ENCODE measurements around the gene DPCD.
A peak's percentile ranks its signal among the peaks of the same experiment; 100 is the strongest.

Gene DPCD

DNA sequence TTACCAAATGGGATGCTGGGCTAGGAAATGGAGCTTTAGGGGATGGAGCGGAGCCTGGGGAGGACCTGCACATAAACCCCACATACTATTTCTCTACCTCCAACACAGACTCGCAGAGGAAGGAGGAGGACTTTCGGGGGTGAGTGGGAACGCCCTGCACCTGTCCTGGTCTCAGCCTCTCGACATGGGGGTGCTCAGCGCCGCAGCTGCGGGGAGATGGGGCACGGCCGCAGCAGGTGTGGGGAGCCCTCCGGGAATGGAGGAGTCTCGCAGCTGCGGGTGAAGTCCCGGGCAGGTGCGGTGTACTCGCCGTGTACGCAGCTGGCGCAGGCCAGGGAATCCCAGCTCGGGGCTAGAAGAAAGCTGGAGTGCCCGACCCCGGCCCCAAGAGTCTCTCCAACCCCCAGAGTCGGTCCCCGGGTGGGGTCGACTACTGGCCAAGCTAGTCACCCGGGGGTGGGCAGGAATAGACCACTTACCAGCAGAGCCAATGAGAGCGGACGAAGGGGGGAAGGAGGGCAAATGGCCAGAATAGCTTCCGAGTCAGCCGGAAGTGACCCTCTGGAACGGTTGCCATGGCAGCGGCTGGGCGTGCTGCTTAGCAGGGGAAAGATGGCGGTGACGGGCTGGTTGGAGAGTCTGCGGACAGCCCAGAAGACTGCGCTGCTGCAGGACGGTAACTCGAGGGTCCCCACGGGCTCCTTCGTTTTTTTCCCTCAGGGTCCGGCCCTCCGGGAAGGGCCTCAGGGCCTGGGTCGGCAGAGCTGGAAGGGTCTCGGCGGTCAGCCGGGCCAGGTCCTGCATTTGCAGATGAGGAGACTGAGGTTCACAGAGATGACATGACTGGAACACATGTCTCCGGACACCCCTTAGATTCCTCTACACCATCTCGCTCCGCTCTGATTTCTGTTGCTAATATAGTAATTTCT, at the start of gene DPCD, which contains the start of gene POLL:
Gene DPCD, plus strand, starts transcription at position 597 of the 929 bp plus-strand sequence. Its CDS starts 16 bp downstream, at position 613.
Gene POLL, minus strand, starts transcription at position 533 of the 929 bp plus-strand sequence. CDS start 897 bp downstream, outside the sequence.
- peak; percentile 90 for DNase-seq

DNA sequence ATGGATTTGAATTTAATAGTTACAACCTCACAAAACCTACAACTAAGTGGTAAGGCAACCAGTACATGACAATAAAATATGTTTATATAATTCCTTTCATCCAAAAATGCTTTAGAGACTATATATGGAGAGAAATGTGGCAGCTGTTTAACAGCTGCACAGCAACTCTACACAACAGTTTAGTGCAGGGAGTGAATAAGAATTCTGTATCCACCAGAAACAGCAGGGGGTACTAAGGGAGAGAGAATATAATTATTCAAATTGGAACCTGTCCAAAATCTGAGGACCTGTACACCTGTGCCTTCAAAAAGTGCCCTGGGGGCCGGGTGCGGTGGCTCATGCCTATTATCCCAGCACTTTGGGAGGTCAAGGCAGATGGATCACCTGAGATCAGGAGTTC, 49.7 kb upstream of the DPCD start:
- no peak for DNase-seq

- DNase-seq, result no peak
Observed at GRCh38 chr10:101545898-101546297, 42.2 kb upstream of the DPCD start.

- no peak for DNase-seq
Observed at GRCh38 chr10:101550965-101551364, 37.2 kb upstream of the DPCD start.

- no peak for DNase-seq
Observed at GRCh38 chr10:101552442-101552841, 35.7 kb upstream of the DPCD start.

DNA sequence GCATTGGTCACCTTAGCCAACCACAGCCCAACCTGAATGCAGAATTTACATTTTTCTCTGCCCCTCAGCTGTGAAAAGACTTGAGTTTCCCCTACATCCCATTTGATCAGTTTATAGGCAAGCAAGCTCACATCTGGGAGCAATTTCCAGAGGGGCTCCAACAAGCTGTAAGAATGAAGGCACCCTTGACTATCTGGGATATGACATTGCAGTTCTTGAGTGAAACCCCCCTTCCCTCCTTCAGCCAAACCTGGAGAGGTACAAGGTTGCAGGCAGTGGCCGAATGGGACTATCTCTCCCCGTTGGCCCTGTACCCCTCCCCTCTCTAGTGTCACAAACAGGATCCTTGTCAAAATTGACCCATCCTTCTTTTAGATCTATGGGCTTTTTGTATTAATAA, 30.6 kb upstream of the DPCD start:
- no peak for DNase-seq

DNA sequence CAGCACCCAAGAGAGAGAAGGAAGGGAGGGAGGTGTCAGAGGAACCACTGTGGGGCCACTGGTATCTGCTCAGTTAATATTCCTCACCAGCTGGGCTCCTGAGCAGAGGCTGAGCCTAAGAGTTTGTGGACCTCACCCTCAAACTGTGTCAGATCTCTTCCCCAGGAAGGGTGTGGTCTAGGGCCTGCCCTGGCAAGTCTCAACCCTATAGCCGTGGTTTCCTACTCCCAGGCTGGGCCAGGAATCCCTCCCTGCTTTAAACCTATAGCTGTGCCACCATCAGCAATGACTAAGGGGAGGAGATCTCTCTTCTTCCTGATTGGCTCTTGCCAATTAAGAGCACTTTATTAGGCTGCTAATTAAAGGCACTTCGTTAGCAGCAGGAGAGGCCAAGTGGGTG, 29.9 kb upstream of the DPCD start:
- no peak for DNase-seq

DNA sequence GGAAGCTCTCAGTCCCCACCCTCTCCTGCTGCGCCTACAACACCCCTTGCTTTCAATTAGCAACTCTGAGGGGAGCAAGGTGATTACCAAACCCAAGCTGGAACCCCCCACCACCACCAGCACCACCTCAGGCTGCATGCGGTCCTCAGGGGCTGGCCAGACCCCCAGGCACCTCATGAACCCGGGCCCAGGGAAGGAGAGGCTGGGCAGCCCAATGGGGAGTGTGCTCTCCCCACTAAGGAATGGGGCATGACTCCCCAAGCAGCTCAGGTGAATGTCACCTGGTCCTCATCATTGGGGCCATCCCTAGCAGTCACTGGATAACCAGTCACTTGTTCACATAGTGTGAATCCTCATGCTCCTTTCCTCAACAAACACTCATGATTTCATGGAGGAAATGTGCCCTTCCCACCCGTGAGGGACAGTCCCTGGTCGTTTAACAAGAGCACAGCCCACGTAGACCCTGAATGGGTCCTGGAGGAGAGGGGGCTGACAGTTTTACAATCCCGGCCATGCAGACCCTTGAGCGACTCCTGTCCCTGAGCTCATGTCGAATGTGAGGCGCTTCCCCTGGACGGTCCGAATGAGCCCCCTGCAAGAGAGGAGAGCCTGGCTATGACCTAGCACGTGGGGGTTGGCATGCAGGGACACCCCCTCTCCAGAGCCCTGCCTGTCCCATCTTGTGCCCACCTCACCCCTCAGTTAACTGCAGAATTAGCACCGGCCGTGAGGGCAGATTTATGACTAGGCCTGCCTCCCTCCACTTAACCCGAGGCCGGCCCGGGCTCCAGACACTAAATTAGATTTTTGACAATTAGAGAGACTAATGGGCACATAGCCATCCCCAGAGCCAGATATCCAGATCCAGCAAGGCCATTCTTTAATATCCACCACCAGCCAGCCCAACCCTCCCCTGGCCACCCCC, 29.2 kb upstream of the DPCD start:
- DNase-seq, result no peak

GRCh38 chr10:101559596-101560297, 28.4 kb upstream of the DPCD start:
- DNase-seq, result no peak

DNA sequence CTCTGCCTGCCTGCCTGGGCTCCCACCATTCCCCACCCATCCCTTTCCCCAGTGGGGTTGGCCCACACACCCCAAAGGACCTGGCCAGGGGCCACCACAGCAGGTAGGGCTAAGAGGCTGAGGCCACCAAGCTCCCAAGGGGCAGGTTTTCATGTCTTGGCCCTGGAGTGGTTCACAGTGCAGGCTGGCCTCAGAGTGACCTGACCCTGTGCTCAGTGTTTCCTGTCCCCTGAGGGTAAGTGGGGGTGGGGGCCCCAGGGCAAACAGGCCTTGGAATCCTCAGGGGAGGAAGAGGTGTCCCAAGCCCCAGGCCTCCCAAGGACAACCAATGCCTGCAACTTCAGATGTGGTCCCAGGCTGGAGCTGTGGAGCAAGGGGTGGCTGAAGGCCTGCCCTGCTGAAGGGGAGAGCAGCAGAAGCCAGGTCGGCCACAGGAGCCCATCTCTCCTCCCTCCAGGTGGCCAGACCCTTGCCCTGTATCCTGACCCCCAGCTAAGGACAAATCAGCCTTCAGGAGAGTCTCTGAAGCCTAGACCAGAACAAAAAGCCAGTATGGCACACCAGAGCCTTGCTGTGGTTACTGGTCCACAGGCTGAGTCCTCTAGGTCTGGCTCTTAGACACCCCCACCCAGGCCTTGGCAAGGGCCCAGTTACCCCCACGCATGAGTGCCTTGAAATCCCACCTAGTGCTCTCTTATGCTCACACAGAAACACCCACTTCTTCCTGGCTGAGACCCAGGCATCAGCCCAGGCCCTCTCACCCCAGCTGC, 27.6 kb upstream of the DPCD start:
- DNase-seq, result no peak

DNA sequence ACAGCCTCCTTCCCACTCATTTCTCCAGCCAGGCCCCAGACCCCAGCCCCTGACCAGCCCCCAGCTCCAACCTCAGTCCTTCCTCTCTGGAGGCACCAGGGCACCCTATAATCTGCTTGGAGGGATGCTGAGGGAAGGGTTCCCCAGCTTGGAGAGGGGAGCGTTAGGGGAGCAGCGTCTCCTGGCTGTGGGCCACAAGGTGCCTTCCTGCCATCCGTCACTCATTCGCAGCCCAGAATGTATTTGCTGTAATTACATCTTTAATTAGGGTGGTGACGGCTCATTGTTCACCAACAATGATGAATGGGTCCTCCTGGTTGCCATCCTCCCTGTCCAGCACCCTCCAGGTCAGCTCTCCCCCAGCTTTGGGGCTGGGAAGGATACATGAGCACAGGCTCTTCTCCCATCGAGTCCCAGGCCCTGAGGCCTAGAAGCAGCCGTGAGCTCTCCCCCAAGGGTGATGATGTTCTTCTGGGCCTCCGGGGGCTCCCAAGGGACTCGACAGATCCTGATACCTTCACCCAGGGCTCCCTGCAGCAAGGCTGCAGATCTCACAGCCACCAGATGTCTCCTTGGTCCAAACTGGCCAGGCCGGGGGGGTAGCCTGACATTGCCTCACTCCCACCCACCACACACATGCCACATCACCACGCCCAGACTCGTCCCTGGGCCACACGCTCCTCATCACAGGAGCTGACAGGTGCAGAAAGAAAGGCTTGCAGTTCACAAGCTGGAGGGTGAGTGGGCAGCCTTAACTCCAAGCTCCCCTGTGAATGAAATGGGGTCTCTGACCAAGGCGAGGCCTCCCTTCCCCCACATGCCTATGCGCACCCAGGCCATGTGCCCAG, 26.8 kb upstream of the DPCD start:
- no peak for DNase-seq

GRCh38 chr10:101562231-101562630, 25.9 kb upstream of the DPCD start:
- no peak for DNase-seq

- no peak for DNase-seq
Observed at GRCh38 chr10:101563007-101563406, 25.1 kb upstream of the DPCD start.

DNA sequence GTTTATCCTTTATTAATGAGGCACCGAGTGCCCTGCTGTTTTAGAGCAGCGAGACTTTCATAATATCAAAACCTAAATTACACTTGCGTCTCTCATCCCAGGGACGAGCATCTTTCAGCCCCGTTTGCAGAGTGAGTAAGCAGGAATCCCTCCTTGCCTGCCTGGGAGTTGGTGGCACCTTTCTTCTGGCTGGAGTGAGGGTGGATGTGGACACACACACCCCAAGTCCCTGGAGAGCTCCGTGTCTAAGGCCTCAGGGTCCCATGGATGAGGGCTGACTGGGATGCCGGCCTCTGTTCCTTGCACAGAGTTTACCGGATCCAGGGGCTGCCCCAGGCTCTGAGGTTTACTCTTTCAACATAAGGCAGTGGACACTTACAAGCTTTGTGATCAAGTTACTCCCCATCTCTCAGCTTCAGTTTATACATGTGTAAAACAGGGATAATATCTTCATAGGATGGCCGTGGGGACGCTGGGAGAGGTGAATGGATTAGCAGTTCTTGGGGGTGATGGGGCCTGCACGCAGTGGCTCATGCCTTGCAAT, 24.6 kb upstream of the DPCD start:
- no peak for DNase-seq

DNA sequence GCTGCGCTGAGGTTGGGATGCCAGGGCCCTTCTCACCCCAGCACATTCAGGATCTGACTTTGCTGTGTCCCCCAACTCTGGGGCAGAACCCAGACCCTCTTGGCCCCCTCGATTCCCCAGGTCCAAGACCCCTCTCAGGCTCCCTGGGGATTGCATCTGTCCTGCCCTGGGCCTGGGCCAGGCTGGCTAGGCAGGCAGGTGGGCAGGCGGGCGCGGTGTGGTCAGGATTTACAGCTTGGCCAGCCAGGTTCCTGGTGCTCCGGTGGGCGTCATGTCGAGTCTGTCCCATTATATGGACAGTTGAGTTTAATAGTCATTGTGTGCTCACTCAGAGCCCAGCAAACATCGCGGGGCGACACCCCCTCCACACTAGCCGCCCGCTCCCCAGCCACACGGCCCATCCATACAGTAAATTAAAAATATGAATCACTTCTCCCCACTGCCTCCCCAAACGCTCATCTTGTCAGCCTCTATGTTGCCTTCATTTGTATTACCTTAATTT, 23.6 kb upstream of the DPCD start:
- no peak for DNase-seq

DNA sequence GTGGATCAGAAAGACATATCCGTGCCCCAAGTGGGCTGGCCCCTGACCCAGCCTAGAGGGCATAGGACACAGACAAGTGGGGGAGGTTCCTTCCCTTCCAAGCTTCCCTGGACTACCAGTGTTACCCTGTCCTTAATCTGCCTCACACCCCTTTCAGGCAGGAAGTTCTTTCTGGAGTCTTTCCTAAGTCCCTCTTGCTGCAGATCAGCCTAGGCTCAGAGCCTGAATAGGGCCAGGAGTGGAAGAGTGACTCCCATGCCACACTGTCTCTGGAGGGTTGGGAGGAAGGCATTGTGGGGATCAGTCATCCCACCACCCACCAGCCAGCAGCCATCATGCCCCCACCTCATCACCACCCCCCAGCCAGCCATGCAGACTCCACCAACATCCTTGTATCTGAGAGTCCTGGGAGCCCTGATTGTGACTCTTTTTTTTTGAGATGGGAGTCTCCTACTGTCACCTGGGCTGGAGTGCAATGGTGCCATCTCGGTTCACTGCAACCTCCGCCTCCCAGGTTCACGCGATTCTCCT, 22.7 kb upstream of the DPCD start:
- no peak for DNase-seq

DNA sequence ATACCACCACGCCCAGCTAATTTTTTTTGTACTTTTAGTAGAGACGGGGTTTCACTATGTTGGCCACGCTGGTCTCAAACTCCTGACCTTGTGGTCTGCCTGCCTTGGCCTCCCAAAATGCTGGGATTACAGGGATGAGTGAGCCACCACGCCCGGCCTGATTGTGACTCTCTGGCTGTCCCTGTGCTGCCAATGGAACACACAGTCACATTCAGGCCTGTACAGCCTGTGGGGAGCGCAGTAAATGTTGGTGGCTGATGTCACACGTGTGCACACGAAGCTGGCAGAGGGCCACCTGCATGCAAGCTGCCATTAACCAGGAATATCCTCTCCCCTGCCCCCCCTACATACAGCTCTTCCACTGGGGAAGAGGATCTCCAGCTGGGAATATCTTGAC, 22.2 kb upstream of the DPCD start:
- no peak for DNase-seq

DNA sequence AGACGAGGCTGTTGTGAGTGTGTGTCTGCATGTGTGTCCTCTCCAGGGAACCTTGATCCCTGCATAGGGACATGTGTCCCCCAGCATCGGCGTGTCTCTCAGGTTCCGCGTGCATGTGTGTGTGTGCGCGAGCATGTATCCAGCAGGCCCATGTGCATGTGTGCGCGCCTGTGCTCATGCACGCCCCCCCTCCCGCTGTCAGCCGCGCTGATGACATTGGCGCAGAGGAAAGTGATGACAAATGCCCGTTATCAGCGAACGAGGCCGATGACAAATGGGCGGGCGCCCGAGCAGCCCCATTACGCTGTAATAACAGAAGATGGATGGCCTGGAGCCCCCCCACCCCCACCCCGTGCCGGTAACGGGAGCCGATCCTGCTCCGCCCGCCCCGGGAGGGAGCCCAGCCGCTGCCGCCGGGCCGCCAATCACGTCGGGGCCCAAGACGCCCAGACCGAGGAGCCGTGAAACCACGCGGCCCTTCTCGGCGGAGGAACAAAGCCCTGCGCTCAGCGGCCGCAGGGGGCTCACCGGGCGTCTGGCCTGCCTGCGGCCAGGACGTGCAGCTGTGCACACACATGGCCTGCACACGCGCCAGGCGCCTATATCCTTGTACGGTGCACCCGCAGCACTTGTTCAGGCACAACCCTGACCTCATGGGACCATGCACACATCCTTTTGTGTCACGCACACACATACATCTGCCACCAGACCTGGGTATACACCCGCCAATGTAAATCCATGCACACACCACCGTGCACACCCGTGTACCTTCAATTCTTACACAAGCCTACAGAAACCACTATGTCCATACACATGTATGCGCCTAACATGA, 21.6 kb upstream of the DPCD start:
- DNase-seq, result no peak
